Neuron (in vitro differentiated cells): ENCODE results near the gene MRRF.
"Not testable (repeated sequence)": the region's sequence is repeated elsewhere in the genome, so short reads cannot be mapped to it uniquely, and the experiment has no call there.

Experiments
- H2AFZ ChIP-seq: one replicate; pipeline ENCODE4 v1.6.1; 2013; ENCODE audit warnings: low read depth, mild to moderate bottlenecking, inconsistent platforms, low read length, moderate library complexity
- H3K27me3 ChIP-seq: one replicate; pipeline ENCODE4 v1.6.1; 2013; ENCODE audit warnings: low read length; ENCODE audit not compliant: insufficient read depth
- H3K36me3 ChIP-seq: one replicate; pipeline ENCODE4 v1.6.1; 2013; ENCODE audit warnings: low read length; ENCODE audit not compliant: insufficient read depth
- H3K4me1 ChIP-seq: one replicate; pipeline ENCODE4 v1.6.1; 2013; ENCODE audit warnings: low read length; ENCODE audit not compliant: insufficient read depth
- H3K4me3 ChIP-seq: 2 replicates; pipeline ENCODE4 v1.5.1; 2013; ENCODE audit warnings: mild to moderate bottlenecking, low read length, moderate library complexity
- H3K9me3 ChIP-seq: one replicate; pipeline ENCODE4 v1.6.1; 2013; ENCODE audit warnings: low read length

Gene MRRF

GRCh38 chr9:122348288-122348777 is 83.7 kb downstream of the MRRF start:
- Histone ChIP-seq H2AFZ (no peak overlapping the region), H3K4me1 (peaks cover 9% of the 10 kb centered on the region), H3K9me3 (no peaks in the 10 kb centered on the region), H3K36me3 (no peaks in the 10 kb centered on the region), H3K4me3 (no peak overlapping the region), H3K27me3 (peaks cover 39% of the 10 kb centered on the region)

- peaks cover 36% of the 10 kb centered on the region for H3K27me3 ChIP-seq
- no peaks in the 10 kb centered on the region for H3K9me3 ChIP-seq
- H3K36me3 ChIP-seq, result no peaks in the 10 kb centered on the region
- H3K4me1 ChIP-seq, result peaks cover 9% of the 10 kb centered on the region
- no peak overlapping the region for H2AFZ ChIP-seq
- no peak overlapping the region for H3K4me3 ChIP-seq
These were observed 84.1 kb downstream of the MRRF start for GRCh38 chr9:122348791-122349190.

GRCh38 chr9:122349201-122349600 is 84.5 kb downstream of the MRRF start:
- H2AFZ ChIP-seq, result no peak overlapping the region
- H3K36me3 ChIP-seq, result no peaks in the 10 kb centered on the region
- H3K4me1 ChIP-seq, result peaks cover 9% of the 10 kb centered on the region
- H3K9me3 ChIP-seq, result no peaks in the 10 kb centered on the region
- H3K4me3 ChIP-seq, result no peak overlapping the region
- H3K27me3 ChIP-seq, result peaks cover 33% of the 10 kb centered on the region

- Histone ChIP-seq H3K27me3 (peaks cover 31% of the 10 kb centered on the region), H3K4me3 (no peak overlapping the region), H3K36me3 (no peaks in the 10 kb centered on the region), H3K9me3 (no peaks in the 10 kb centered on the region), H3K4me1 (peaks cover 9% of the 10 kb centered on the region), H2AFZ (no peak overlapping the region)
These were observed 86.1 kb downstream of the MRRF start for GRCh38 chr9:122350577-122351355.

- H3K27me3 ChIP-seq, result peaks cover 8% of the 10 kb centered on the region
- H2AFZ ChIP-seq, result no peak overlapping the region
- no peak overlapping the region for H3K4me3 ChIP-seq
- H3K9me3 ChIP-seq, result no peaks in the 10 kb centered on the region
- H3K4me1 ChIP-seq, result no peaks in the 10 kb centered on the region
- H3K36me3 ChIP-seq, result no peaks in the 10 kb centered on the region
These were observed 90.0 kb downstream of the MRRF start for GRCh38 chr9:122354536-122355199.

- Histone ChIP-seq H3K4me1 (no peaks in the 10 kb centered on the region), H3K27me3 (peaks cover under 1% of the 10 kb centered on the region), H3K36me3 (no peaks in the 10 kb centered on the region), H3K9me3 (no peaks in the 10 kb centered on the region), H3K4me3 (no peak overlapping the region), H2AFZ (no peak overlapping the region)
These were observed 90.7 kb downstream of the MRRF start for GRCh38 chr9:122355336-122355875.

- peaks cover 5% of the 10 kb centered on the region for H3K27me3 ChIP-seq
- no peak overlapping the region for H2AFZ ChIP-seq
- H3K4me1 ChIP-seq, result no peaks in the 10 kb centered on the region
- no peaks in the 10 kb centered on the region for H3K36me3 ChIP-seq
- H3K4me3 ChIP-seq, result no peak overlapping the region
- no peaks in the 10 kb centered on the region for H3K9me3 ChIP-seq
These were observed 91.9 kb downstream of the MRRF start for GRCh38 chr9:122356627-122357026.

- Histone ChIP-seq H3K27me3 (peaks cover 7% of the 10 kb centered on the region), H3K4me1 (no peaks in the 10 kb centered on the region), H2AFZ (no peak overlapping the region), H3K4me3 (no peak overlapping the region), H3K36me3 (no peaks in the 10 kb centered on the region), H3K9me3 (no peaks in the 10 kb centered on the region)
These were observed 96.2 kb downstream of the MRRF start for GRCh38 chr9:122360891-122361290.

- H3K4me1 ChIP-seq, result not testable (repeated sequence)
These were observed 98.4 kb downstream of the MRRF start for GRCh38 chr9:122363131-122363530.

GRCh38 chr9:122364117-122364782 is 99.6 kb downstream of the MRRF start:
- H3K27me3 ChIP-seq, result peaks cover 7% of the 10 kb centered on the region
- H3K4me1 ChIP-seq, result no peaks in the 10 kb centered on the region
- H3K4me3 ChIP-seq, result no peak overlapping the region
- H3K36me3 ChIP-seq, result no peaks in the 10 kb centered on the region
- no peaks in the 10 kb centered on the region for H3K9me3 ChIP-seq
- H2AFZ ChIP-seq, result no peak overlapping the region

More at GRCh38 chr9:122363131-122363530, 98.4 kb downstream of the MRRF start:
- H3K4me3 ChIP-seq, H3K9me3 ChIP-seq, H3K36me3 ChIP-seq, H2AFZ ChIP-seq, H3K27me3 ChIP-seq: not testable (repeated sequence)

- no peaks in the 10 kb centered on the region for H3K9me3 ChIP-seq
These were observed 100.1 kb downstream of the MRRF start for GRCh38 chr9:122364783-122365150.

GRCh38 chr9:122366074-122366660 is 101.5 kb downstream of the MRRF start:
- H3K4me1 ChIP-seq, result peaks cover 2% of the 10 kb centered on the region
- H3K27me3 ChIP-seq, result peaks cover 18% of the 10 kb centered on the region

More at GRCh38 chr9:122364783-122365150, 100.1 kb downstream of the MRRF start:
- Histone ChIP-seq H3K4me1 (no peaks in the 10 kb centered on the region), H2AFZ (no peak overlapping the region), H3K4me3 (no peak overlapping the region), H3K36me3 (no peaks in the 10 kb centered on the region), H3K27me3 (peaks cover 9% of the 10 kb centered on the region)

More at GRCh38 chr9:122366074-122366660, 101.5 kb downstream of the MRRF start:
- H3K4me3 ChIP-seq, result no peak overlapping the region
- H3K9me3 ChIP-seq, result no peaks in the 10 kb centered on the region
- H2AFZ ChIP-seq, result no peak overlapping the region
- no peaks in the 10 kb centered on the region for H3K36me3 ChIP-seq
